GM12878 (cell line): ENCODE measurements around the gene LRP1B.

Experiments
- CHD2 ChIP-seq: IDR thresholded peaks from 2 replicates; pipeline ENCODE4 v1.6.1; 2011; ENCODE audit warnings: low read depth, low read length, improper control_type of control experiment, borderline replicate concordance
- FOXM1 ChIP-seq: IDR thresholded peaks from 2 replicates; pipeline ENCODE4 v1.6.1; 2012; ENCODE audit warnings: low read depth, mild to moderate bottlenecking, inconsistent platforms, low read length, moderate library complexity
- MTA2 ChIP-seq: fragments of 450-650 bp; IDR thresholded peaks from 2 replicates; pipeline ENCODE4 v1.6.1; 2016; ENCODE audit warnings: low read depth, mild to moderate bottlenecking, moderate library complexity
- NR2C2 ChIP-seq: IDR thresholded peaks from 2 replicates; pipeline ENCODE4 v1.6.1; 2011; ENCODE audit warnings: borderline replicate concordance, low read depth; ENCODE audit not compliant: control insufficient read depth, insufficient read length
- POLR2AphosphoS2 ChIP-seq: IDR thresholded peaks from 2 replicates; pipeline ENCODE4 v1.6.1; 2011; ENCODE audit warnings: low read depth, mild to moderate bottlenecking, low read length, improper control_type of control experiment, moderate library complexity
- SP1 ChIP-seq: IDR thresholded peaks from one replicate; pipeline ENCODE4 v1.6.1; 2011; ENCODE audit warnings: low read depth, low read length
- STAT1 ChIP-seq: fragments of 450-650 bp; conservative IDR thresholded peaks from 2 replicates; pipeline ENCODE4 v1.6.1; 2014; ENCODE audit warnings: antibody characterized with exemption, mild to moderate bottlenecking
- SUZ12 ChIP-seq: fragments of 200-600 bp; sonication (generic); IDR thresholded peaks from one replicate; pipeline ENCODE4 v1.6.1; 2018; ENCODE audit warnings: antibody characterized with exemption, mild to moderate bottlenecking; ENCODE audit not compliant: unreplicated experiment
- ZNF274 ChIP-seq: IDR thresholded peaks from one replicate; pipeline ENCODE4 v1.8.0; 2011; ENCODE audit not compliant: insufficient read length, insufficient read depth
- TF ChIP-seq, protein P1 (sequence below): fragments of 450-650 bp; conservative IDR thresholded peaks from 2 replicates; pipeline ENCODE4 v1.6.1; 2017; ENCODE audit warnings: mild to moderate bottlenecking, moderate library complexity
- TF ChIP-seq, protein P2 (sequence below): IDR thresholded peaks from 2 replicates; pipeline ENCODE4 v1.6.1; 2011; ENCODE audit warnings: low read depth, mild to moderate bottlenecking, low read length, moderate library complexity, borderline replicate concordance; ENCODE audit errors: extremely low read depth
- TF ChIP-seq, protein P3 (sequence below): IDR thresholded peaks from 2 replicates; pipeline ENCODE4 v1.6.1; 2011; ENCODE audit warnings: borderline replicate concordance, low read depth, mild to moderate bottlenecking, moderate library complexity, mixed read lengths, low read length; ENCODE audit not compliant: insufficient read depth; ENCODE audit errors: extremely low read length

DNA sequence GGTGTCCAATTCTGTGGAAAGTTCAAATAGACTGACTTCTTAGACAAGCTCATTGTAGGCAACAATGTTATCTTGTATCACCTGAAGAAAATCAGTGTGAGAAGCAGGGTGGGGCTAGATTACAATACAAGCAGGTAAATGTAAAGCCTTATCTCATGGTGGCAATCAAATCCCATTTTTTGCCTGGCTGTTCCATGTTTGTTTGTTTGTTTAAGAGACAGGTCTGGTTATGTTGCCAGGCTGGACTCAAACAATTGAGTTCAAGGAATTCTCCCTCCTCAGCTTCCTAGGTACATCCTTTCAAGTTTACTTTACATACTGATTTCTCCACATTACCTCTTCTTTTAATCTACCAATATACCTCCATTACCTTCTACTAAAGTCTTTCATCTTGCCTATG is 464.6 kb downstream of the LRP1B start:
- TF ChIP-seq SP1 (no peak), CHD2 (no peak), MTA2 (no peak), NR2C2 (no peak), SUZ12 (no peak), POLR2AphosphoS2 (no peak), FOXM1 (no peak), STAT1 (no peak), ZNF274 (no peak)
- TF ChIP-seq, protein P1, sequence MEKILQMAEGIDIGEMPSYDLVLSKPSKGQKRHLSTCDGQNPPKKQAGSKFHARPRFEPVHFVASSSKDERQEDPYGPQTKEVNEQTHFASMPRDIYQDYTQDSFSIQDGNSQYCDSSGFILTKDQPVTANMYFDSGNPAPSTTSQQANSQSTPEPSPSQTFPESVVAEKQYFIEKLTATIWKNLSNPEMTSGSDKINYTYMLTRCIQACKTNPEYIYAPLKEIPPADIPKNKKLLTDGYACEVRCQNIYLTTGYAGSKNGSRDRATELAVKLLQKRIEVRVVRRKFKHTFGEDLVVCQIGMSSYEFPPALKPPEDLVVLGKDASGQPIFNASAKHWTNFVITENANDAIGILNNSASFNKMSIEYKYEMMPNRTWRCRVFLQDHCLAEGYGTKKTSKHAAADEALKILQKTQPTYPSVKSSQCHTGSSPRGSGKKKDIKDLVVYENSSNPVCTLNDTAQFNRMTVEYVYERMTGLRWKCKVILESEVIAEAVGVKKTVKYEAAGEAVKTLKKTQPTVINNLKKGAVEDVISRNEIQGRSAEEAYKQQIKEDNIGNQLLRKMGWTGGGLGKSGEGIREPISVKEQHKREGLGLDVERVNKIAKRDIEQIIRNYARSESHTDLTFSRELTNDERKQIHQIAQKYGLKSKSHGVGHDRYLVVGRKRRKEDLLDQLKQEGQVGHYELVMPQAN: no peak
- TF ChIP-seq, protein P2, sequence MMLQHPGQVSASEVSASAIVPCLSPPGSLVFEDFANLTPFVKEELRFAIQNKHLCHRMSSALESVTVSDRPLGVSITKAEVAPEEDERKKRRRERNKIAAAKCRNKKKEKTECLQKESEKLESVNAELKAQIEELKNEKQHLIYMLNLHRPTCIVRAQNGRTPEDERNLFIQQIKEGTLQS: no peak
- TF ChIP-seq, protein P3, sequence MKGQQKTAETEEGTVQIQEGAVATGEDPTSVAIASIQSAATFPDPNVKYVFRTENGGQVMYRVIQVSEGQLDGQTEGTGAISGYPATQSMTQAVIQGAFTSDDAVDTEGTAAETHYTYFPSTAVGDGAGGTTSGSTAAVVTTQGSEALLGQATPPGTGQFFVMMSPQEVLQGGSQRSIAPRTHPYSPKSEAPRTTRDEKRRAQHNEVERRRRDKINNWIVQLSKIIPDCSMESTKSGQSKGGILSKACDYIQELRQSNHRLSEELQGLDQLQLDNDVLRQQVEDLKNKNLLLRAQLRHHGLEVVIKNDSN: no peak
